Testis (tissue), 2 donors: ENCODE data around the gene ITGA4.

Experiments
- POLR2A ChIP-seq: fragments of 450-650 bp; IDR thresholded peaks from one replicate; pipeline ENCODE4 v1.6.1; 2017; ENCODE audit warnings: antibody characterized with exemption, mild to moderate bottlenecking, moderate library complexity
- TF ChIP-seq, protein P1 (sequence below), 3 experiments: fragments of 450-650 bp in 2 of 3; fragments of 200-600 bp in 1 of 3; sonication (generic) in 1 of 3; IDR thresholded peaks; one replicate each; pipeline ENCODE4 v1.5.1; 2016 to 2019; ENCODE audit warnings: antibody characterized with exemption in 3 of 3, mild to moderate bottlenecking in 2 of 3, moderate library complexity in 1 of 3

DNA sequence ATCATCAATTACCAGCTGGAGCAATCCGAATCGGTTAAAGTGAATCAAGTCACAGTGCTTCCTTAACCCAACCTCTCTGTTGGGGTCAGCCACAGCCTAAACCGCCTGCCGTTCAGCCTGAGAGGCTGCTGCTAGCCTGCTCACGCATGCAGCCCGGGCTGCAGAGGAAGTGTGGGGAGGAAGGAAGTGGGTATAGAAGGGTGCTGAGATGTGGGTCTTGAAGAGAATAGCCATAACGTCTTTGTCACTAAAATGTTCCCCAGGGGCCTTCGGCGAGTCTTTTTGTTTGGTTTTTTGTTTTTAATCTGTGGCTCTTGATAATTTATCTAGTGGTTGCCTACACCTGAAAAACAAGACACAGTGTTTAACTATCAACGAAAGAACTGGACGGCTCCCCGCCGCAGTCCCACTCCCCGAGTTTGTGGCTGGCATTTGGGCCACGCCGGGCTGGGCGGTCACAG is 496 bp upstream of the ITGA4 start:
- TF ChIP-seq, protein P1, sequence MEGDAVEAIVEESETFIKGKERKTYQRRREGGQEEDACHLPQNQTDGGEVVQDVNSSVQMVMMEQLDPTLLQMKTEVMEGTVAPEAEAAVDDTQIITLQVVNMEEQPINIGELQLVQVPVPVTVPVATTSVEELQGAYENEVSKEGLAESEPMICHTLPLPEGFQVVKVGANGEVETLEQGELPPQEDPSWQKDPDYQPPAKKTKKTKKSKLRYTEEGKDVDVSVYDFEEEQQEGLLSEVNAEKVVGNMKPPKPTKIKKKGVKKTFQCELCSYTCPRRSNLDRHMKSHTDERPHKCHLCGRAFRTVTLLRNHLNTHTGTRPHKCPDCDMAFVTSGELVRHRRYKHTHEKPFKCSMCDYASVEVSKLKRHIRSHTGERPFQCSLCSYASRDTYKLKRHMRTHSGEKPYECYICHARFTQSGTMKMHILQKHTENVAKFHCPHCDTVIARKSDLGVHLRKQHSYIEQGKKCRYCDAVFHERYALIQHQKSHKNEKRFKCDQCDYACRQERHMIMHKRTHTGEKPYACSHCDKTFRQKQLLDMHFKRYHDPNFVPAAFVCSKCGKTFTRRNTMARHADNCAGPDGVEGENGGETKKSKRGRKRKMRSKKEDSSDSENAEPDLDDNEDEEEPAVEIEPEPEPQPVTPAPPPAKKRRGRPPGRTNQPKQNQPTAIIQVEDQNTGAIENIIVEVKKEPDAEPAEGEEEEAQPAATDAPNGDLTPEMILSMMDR (IDR thresholded peaks at IDR 0.05) = no peak
- TF ChIP-seq POLR2A = no peak
